Measurements from ENCODE around the gene ICAM5. TPM values are rescaled to one million over a fixed set of nuclear protein-coding genes. Genes with fewer than 3 reads are reported as not detected.
A peak's percentile ranks its signal among the peaks of the same experiment; 100 is the strongest.
"Not testable (repeated sequence)": the region's sequence is repeated elsewhere in the genome, so short reads cannot be mapped to it uniquely, and the experiment has no call there.

The ICAM5 gene, protein sequence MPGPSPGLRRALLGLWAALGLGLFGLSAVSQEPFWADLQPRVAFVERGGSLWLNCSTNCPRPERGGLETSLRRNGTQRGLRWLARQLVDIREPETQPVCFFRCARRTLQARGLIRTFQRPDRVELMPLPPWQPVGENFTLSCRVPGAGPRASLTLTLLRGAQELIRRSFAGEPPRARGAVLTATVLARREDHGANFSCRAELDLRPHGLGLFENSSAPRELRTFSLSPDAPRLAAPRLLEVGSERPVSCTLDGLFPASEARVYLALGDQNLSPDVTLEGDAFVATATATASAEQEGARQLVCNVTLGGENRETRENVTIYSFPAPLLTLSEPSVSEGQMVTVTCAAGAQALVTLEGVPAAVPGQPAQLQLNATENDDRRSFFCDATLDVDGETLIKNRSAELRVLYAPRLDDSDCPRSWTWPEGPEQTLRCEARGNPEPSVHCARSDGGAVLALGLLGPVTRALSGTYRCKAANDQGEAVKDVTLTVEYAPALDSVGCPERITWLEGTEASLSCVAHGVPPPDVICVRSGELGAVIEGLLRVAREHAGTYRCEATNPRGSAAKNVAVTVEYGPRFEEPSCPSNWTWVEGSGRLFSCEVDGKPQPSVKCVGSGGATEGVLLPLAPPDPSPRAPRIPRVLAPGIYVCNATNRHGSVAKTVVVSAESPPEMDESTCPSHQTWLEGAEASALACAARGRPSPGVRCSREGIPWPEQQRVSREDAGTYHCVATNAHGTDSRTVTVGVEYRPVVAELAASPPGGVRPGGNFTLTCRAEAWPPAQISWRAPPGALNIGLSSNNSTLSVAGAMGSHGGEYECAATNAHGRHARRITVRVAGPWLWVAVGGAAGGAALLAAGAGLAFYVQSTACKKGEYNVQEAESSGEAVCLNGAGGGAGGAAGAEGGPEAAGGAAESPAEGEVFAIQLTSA
- 100 to 1,000 TPM in 1 of 6 donors, 10 to 100 TPM in 5; 19.5 to 102 (median 27.2) TPM for total RNA-seq

DNA sequence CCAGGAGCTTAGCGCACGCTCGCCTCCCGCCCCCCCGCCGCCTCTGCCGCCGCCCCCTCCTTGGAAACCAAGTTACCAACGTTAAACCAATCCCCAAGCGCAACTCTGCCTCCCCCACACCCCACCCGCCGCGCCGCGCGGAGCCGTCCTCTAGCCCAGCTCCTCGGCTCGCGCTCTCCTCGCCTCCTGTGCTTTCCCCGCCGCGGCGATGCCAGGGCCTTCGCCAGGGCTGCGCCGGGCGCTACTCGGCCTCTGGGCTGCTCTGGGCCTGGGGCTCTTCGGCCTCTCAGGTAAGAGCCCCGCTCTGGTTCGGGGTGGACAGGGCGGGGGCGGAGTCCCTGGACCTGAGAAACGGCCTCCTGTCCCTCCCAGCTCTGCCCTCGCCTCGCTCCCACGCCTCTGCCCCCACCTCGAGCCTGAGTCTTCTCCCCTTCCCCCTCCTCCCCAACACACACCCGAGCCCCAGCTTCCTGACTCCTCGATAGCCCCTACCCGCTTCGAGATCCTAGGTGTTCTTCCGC, at the start of gene ICAM5:
ICAM5 (plus strand) TSS at position 117 of the 521 bp plus-strand sequence; CDS start at position 209, 92 bp downstream.
- DNase-seq (peak in 1 of 2 donors; percentile 93), ATAC-seq (ENCODE audit: low FRiP score in 2 of 2) (no peak)
- 1 to 4% methylated on average over 18 to 32 of the region's 45 CpGs for WGBS, 2 donors
- Histone ChIP-seq H3K27ac (peak within 1 kb of the TSS; percentile 28 to 82 (median 66)), H3K4me3 (peak within 1 kb of the TSS; percentile 13 to 64 (median 46)), H3K9me3 (no peaks in the 10 kb centered on the region), H3K36me3 (peaks cover 6 to 14% (median 12%) of the 10 kb centered on the region in 4 donors), H3K4me1 (peaks cover 94 to 100% (median 98%) of the 10 kb centered on the region in 4 donors), H3K27me3 (peaks cover 0 to 37% (median 19%) of the 10 kb centered on the region in 4 donors)
- TF ChIP-seq POLR2A (IDR thresholded peaks at IDR 0.05) (no peak), EP300 (IDR thresholded peaks at IDR 0.05) (no peak), POLR2AphosphoS5 (IDR thresholded peaks at IDR 0.05) (no peak)
- TF ChIP-seq, protein P1, sequence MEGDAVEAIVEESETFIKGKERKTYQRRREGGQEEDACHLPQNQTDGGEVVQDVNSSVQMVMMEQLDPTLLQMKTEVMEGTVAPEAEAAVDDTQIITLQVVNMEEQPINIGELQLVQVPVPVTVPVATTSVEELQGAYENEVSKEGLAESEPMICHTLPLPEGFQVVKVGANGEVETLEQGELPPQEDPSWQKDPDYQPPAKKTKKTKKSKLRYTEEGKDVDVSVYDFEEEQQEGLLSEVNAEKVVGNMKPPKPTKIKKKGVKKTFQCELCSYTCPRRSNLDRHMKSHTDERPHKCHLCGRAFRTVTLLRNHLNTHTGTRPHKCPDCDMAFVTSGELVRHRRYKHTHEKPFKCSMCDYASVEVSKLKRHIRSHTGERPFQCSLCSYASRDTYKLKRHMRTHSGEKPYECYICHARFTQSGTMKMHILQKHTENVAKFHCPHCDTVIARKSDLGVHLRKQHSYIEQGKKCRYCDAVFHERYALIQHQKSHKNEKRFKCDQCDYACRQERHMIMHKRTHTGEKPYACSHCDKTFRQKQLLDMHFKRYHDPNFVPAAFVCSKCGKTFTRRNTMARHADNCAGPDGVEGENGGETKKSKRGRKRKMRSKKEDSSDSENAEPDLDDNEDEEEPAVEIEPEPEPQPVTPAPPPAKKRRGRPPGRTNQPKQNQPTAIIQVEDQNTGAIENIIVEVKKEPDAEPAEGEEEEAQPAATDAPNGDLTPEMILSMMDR (IDR thresholded peaks at IDR 0.05), result no peak

DNA sequence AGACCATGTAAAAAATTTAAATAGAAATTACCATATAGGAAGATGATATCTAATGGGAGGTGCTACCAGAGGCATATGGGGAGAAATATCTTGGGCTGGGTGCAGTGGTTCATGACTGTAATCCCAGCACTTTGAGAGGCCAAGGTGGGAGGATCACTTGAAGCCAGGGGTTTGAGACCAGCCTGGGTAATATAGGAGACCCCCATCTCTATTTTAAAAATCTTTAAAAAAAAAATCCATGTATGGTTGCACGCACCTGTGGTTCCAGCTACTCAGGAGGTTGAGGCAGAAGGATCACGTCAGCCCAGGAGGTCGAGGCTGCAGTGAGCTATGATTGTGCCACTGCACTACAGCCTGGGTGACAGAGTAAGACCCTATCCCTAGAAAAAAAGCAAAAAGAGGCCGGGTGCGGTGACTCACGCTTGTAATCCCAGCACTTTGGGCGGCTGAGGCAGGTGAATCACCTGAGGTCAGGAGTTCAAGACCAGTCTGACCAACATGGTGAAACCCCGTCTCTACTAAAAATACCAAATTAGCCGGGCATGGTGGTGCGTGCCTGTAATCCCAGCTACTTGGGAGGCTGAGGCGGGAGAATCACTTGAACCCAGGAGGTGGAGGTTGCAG, 47.8 kb upstream of the ICAM5 start:
- not testable (repeated sequence) for H3K27ac ChIP-seq; H3K4me3 ChIP-seq; H3K36me3 ChIP-seq; H3K9me3 ChIP-seq; H3K27me3 ChIP-seq; DNase-seq; ATAC-seq (ENCODE audit: low FRiP score in 2 of 2)
- H3K4me1 ChIP-seq, result peaks cover 5 to 22% (median 14%) of the 10 kb centered on the region in 4 donors
- 96% methylated on average over 11 of the region's 11 CpGs for WGBS, 2 donors

DNA sequence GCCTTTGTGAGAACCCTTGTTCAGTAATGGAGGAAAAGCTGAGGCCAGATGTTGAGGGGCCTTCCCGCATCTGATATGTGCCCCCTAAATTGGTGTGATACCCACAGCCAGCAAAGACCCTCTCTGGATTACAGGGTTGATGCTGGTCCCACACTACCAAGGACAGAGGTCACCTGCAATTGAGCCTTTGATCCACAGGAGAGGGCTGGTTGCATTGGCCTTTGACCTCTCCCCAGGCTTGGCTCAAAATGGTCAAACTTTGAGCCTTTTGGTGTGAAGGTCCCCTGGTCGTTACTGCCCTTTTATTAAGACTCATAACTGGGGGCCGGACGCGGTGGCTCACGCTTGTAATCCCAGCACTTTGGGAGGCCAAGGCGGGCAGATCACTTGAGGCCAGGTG, 46.1 kb upstream of the ICAM5 start:
- Histone ChIP-seq H3K36me3 (no peaks in the 10 kb centered on the region), H3K4me3 (no peak overlapping the region), H3K27ac (no peak overlapping the region), H3K9me3 (no peaks in the 10 kb centered on the region), H3K27me3 (no peaks in the 10 kb centered on the region), H3K4me1 (peaks cover 4 to 5% (median 4%) of the 10 kb centered on the region in 4 donors)
- WGBS, 2 donors, result 97 to 99% methylated on average over 7 of the region's 7 CpGs
- TF ChIP-seq POLR2AphosphoS5 (IDR thresholded peaks at IDR 0.05) (no peak), EP300 (IDR thresholded peaks at IDR 0.05) (no peak), POLR2A (IDR thresholded peaks at IDR 0.05) (no peak)
- TF ChIP-seq, protein P1 (IDR thresholded peaks at IDR 0.05), result no peak
- no peak for DNase-seq
- no peak for ATAC-seq (ENCODE audit: low FRiP score in 2 of 2)

DNA sequence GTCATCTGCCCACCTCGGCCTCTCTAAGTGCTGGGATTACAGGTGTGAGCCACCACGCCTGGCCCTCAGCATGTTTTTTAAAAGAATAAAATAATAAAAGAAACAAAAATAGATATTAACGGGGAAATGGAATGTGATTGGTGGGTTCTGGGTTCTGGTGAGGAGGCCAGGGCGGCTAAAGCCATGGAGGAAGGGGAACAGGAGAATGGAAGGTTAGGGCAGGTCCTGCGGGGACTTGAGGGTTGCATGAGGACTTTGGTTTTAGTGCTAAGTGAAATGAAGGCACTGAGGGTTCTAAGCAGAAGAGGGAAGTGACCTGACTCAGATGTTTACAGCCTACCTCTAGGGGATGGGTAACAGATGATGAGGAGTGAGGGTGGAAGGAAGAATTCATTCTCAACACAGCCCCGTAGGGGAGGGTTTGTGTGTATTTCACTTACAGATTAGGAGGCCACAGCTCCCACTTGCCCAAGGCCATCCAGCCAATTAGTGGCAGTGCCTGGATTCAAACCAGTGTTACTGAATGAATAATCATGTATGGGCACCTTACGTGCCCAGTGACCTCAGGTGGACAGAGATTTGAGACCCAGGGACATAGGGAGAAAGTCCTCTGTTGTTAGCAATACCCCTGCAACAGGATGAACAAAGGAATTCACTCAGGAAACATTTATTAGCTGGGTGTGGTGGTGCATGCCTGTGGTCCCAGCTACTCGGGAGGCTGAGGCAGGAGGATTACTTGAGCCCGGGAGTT, 44.4 kb upstream of the ICAM5 start:
- ATAC-seq (ENCODE audit: low FRiP score in 2 of 2), result no peak
- WGBS, 2 donors, result 71 to 84% methylated on average over 9 of the region's 9 CpGs

More for the DNA sequence above, 44.4 kb upstream of the ICAM5 start:
- no peak overlapping the region for H3K4me3 ChIP-seq
- TF ChIP-seq POLR2A (IDR thresholded peaks at IDR 0.05), result no peak
- TF ChIP-seq, protein P1 (IDR thresholded peaks at IDR 0.05), result no peak
- no peak for TF ChIP-seq POLR2AphosphoS5 (IDR thresholded peaks at IDR 0.05)
- TF ChIP-seq EP300 (IDR thresholded peaks at IDR 0.05), result no peak
- peaks cover 0 to 5% (median 0%) of the 10 kb centered on the region in 4 donors for H3K4me1 ChIP-seq
- no peaks in the 10 kb centered on the region for H3K9me3 ChIP-seq
- no peaks in the 10 kb centered on the region for H3K36me3 ChIP-seq
- H3K27me3 ChIP-seq, result no peaks in the 10 kb centered on the region
- no peak overlapping the region for H3K27ac ChIP-seq
- DNase-seq, result no peak

Measured in upper lobe of left lung (tissue), 6 donors.